Heart left ventricle (tissue), 13 donors: ENCODE results near the gene PGS1.

ENCODE experiments used
- POLR2A ChIP-seq, 2 donors: fragments of 450-650 bp; IDR thresholded peaks; one replicate each; pipeline ENCODE4 v1.6.1; 2017; ENCODE audit warnings: antibody characterized with exemption in 2 of 2, mild to moderate bottlenecking in 2 of 2, moderate library complexity in 2 of 2
- TF ChIP-seq, protein P1 (sequence below), 12 donors: fragments of 200-600 bp; sonication (generic) in 4 of 12; IDR thresholded peaks; one replicate each; pipeline versions ENCODE4 v1.5.0 to v1.8.0; 2018 to 2022; ENCODE audit warnings: antibody characterized with exemption in 12 of 12, mild to moderate bottlenecking in 5 of 12
- donor health status: ischemic (EF 13 %, LVEDD 7.1; RV severe dilation, severe dysfunction).
- donor health status: DM: no; HTN: yes; CAD: no.
- donor health status: DM: no; HTN: no; CAD: no.
- donor health status: ischemic (EF 25% LVEDD 6.9; RV normal size, moderate dysfunction).
- donor health status: ischemic (EF 25% LVEDD 5.7; RV mildly dilated, moderate dysfunction).
- donor health status: ischemic (EF 35%, LVEDD 5.7; RV mildly dilated, moderate dysfunction).
- donor health status: nonischemic (EF 11% LVEDD 7.7; RV severe dilation, severe dysfunction).
- donor health status: DM: yes; HTN: yes; CAD: no.
- donor health status: PGD.
- donor health status: ischemic (EF 29% LVEDD 5.4; RV normal size, mild dysfunction).
- donor health status: nonischemic (EF 23%, LVEDD 6.1; RV moderate dilation, normal function).

GRCh38 chr17:78330570-78331224 is 47.8 kb upstream of the PGS1 start:
- TF ChIP-seq, protein P1, sequence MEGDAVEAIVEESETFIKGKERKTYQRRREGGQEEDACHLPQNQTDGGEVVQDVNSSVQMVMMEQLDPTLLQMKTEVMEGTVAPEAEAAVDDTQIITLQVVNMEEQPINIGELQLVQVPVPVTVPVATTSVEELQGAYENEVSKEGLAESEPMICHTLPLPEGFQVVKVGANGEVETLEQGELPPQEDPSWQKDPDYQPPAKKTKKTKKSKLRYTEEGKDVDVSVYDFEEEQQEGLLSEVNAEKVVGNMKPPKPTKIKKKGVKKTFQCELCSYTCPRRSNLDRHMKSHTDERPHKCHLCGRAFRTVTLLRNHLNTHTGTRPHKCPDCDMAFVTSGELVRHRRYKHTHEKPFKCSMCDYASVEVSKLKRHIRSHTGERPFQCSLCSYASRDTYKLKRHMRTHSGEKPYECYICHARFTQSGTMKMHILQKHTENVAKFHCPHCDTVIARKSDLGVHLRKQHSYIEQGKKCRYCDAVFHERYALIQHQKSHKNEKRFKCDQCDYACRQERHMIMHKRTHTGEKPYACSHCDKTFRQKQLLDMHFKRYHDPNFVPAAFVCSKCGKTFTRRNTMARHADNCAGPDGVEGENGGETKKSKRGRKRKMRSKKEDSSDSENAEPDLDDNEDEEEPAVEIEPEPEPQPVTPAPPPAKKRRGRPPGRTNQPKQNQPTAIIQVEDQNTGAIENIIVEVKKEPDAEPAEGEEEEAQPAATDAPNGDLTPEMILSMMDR (IDR thresholded peaks at IDR 0.05): no peak
- TF ChIP-seq POLR2A (IDR thresholded peaks at IDR 0.05): no peak
